GM12801 (cell line): Measurements from ENCODE around the gene ZNRF3.

Source experiments
- TF ChIP-seq, protein P1 (sequence below): IDR thresholded peaks from one replicate; pipeline ENCODE4 v1.5.1; 2011; ENCODE audit warnings: control low read depth; ENCODE audit not compliant: insufficient read length; ENCODE audit errors: extremely low read depth

ZNRF3 gene

GRCh38 chr22:28911777-28912669, 28.7 kb downstream of the ZNRF3 start:
- TF ChIP-seq, protein P1, sequence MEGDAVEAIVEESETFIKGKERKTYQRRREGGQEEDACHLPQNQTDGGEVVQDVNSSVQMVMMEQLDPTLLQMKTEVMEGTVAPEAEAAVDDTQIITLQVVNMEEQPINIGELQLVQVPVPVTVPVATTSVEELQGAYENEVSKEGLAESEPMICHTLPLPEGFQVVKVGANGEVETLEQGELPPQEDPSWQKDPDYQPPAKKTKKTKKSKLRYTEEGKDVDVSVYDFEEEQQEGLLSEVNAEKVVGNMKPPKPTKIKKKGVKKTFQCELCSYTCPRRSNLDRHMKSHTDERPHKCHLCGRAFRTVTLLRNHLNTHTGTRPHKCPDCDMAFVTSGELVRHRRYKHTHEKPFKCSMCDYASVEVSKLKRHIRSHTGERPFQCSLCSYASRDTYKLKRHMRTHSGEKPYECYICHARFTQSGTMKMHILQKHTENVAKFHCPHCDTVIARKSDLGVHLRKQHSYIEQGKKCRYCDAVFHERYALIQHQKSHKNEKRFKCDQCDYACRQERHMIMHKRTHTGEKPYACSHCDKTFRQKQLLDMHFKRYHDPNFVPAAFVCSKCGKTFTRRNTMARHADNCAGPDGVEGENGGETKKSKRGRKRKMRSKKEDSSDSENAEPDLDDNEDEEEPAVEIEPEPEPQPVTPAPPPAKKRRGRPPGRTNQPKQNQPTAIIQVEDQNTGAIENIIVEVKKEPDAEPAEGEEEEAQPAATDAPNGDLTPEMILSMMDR = no peak

DNA sequence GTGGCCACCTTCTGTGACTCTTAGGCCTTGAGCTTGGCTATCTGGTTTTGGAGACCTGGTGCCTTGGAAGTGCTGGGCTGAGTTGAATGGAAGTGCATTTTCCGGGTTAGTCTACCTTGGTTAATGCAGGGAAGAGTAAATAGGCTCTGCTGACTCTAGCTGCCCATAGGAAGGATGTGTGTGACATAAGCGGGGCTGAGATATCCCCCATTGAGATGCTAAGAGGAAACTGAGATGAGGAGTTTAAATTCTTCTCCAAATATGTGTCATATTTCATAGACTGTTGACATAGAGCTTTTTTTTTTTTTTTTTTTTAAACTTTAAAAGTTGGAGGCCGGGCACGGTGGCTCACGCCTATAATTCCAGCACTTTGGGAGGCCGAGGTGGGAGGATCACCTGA, 30.8 kb downstream of the ZNRF3 start:
- TF ChIP-seq, protein P1 = no peak

GRCh38 chr22:28915969-28916368, 32.6 kb downstream of the ZNRF3 start:
- TF ChIP-seq, protein P1 = no peak

- TF ChIP-seq, protein P1 = no peak
Observed at GRCh38 chr22:28917747-28918549, 34.6 kb downstream of the ZNRF3 start.

GRCh38 chr22:28918550-28919271, 35.3 kb downstream of the ZNRF3 start:
- TF ChIP-seq, protein P1 = no peak

DNA sequence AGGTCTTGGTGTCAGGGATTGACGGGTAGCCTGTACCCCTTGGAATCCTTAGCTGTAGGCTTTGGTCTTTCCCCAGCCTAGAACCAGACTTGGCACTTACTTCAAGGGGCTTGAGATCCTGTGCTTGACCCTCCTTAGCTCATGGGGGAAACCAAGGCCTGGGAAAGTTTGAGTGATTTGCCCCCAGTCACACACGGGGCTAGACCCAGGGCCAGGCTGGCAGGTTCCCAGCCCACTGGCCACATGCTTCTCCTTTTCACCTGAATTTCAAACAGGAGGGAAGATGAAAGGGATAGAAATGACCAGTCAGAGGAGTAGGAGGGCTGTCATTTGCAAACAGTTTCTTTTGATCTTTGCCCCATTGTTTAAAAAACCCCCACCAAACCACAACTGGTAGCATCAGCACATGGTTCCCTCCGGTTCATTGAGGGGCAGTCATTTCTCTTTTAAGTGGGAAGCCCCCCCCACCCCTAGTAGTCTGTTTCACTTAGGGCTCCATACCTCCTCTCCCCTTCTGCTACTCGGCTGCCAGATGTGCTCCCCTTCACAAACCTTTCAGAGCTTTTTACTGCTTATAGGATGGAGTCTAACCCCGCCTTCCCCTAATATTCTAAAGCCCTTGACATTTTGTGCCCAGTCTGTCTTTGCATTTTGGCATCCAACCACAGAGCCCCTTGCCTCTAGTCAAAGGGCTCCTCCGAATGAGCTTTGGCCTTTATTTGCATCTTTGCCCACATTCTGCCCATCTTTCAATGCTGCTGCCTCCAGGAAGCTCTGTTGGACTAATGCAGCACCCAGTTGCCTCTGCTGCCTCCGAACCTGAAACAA, 37.6 kb downstream of the ZNRF3 start:
- TF ChIP-seq, protein P1 = no peak

GRCh38 chr22:28921585-28921879, 38.2 kb downstream of the ZNRF3 start:
- TF ChIP-seq, protein P1 = no peak
